ENCODE measurements around the gene CDC42EP2. TPM values are rescaled to one million over a fixed set of nuclear protein-coding genes. Genes with fewer than 3 reads are reported as not detected.

CDC42EP2 gene
- total and polyA plus RNA-seq, 2 experiments from 2014 or later = 32.1 to 37.9 TPM

DNA sequence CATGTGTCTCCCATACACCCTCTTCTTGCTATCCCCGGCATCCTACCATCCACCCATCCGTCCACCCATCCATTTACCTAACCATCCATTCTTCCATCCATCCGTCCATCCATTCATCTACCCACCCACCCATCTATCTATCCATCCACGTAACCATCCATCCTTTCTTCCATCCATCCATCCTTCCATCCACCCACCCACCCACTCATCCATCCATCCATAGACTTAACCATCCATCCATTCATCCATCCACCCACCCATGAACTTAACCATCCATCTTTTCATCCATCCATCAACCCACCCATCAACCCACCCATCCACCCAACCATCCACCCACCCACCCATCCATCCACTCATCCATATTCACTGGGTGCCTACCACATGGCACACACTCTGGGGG, 10.6 kb upstream of the CDC42EP2 start:
- no peak overlapping the region for H2AFZ ChIP-seq
- no peaks in the 10 kb centered on the region for H3K79me2 ChIP-seq (ENCODE audit: insufficient read depth)
- 88 to 99% methylated on average over 2 to 4 of the region's 4 CpGs for WGBS, 2 experiments (ENCODE audit: low coverage in 1 of 2, low lambda C conversion rate in 2 of 2, missing lambda C conversion rate in 2 of 2)
- in situ Hi-C loops (cut with MboI) = no loop called here
- no peaks in the 10 kb centered on the region for H3K9me3 ChIP-seq (ENCODE audit: low read depth)
- H3K36me3 ChIP-seq (ENCODE audit: low read depth) = no peaks in the 10 kb centered on the region
- H3K9ac ChIP-seq = no peak overlapping the region
- no peak overlapping the region for H3K27ac ChIP-seq
- 0 out of 2 replicates have a peak, but pooled peaks cover 1% of the 10 kb centered on the region for H3K4me1 ChIP-seq (ENCODE audit: insufficient read depth)
- H3K4me2 ChIP-seq (ENCODE audit: unreplicated experiment) = no peak overlapping the region
- H3K4me3 ChIP-seq = no peak overlapping the region
- H4K20me1 ChIP-seq (ENCODE audit: insufficient read depth) = no peaks in the 10 kb centered on the region
- DNase-seq = no peak
- H3K27me3 ChIP-seq (replicated peaks; ENCODE audit: insufficient read depth) = no peaks in the 10 kb centered on the region
- peaks cover 7% of the 10 kb centered on the region; the same call in 1 of the 2 replicates for H3F3A ChIP-seq (ENCODE audit: insufficient read depth)
- no peaks in the 10 kb centered on the region for H3K9me2 ChIP-seq (ENCODE audit: insufficient read depth)
- TF ChIP-seq EZH2 (IDR thresholded peaks at IDR 0.05; ENCODE audit: insufficient read depth, poor library complexity, severe bottlenecking) (no peak), EZH2phosphoT487 (IDR thresholded peaks at IDR 0.05; ENCODE audit: insufficient read depth, low read depth) (no peak)

DNA sequence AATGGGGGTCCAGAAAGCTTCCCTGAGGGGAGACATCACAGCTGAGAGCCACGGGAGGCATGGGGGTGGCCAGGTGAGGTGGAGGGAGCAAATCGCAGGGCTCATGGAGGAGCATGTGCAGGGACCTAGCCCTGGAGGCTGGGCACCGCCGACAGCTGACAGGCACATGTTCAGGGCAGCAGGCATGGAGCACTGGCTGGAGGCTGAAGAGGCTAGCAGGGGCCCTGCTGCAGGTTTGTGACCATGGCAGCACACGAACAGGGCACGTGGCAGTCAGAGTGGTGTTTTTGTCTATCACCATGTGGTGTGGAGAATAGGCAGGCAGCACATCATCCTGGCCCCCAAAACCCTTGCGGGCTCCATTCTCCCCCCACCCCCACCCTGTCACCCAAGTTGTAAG, 10.1 kb upstream of the CDC42EP2 start:
- Histone ChIP-seq H3K36me3 (ENCODE audit: low read depth) (no peaks in the 10 kb centered on the region), H3K4me3 (no peak overlapping the region), H3K4me1 (ENCODE audit: insufficient read depth) (no peaks in the 10 kb centered on the region), H3K27me3 (replicated peaks; ENCODE audit: insufficient read depth) (no peaks in the 10 kb centered on the region), H4K20me1 (ENCODE audit: insufficient read depth) (no peaks in the 10 kb centered on the region), H3K27ac (no peak overlapping the region), H3K9ac (no peak overlapping the region), H3K79me2 (ENCODE audit: insufficient read depth) (no peaks in the 10 kb centered on the region), H3K9me3 (ENCODE audit: low read depth) (no peaks in the 10 kb centered on the region), H3F3A (ENCODE audit: insufficient read depth) (peaks cover 7% of the 10 kb centered on the region; the same call in 1 of the 2 replicates), H3K9me2 (ENCODE audit: insufficient read depth) (no peaks in the 10 kb centered on the region), H3K4me2 (ENCODE audit: unreplicated experiment) (no peak overlapping the region), H2AFZ (no peak overlapping the region)
- WGBS, 2 experiments (ENCODE audit: low coverage in 1 of 2, low lambda C conversion rate in 2 of 2, missing lambda C conversion rate in 2 of 2) = 81 to 88% methylated on average over 7 of the region's 7 CpGs
- no peak for DNase-seq
- in situ Hi-C loops (cut with MboI) = no loop called here
- TF ChIP-seq EZH2phosphoT487 (IDR thresholded peaks at IDR 0.05; ENCODE audit: insufficient read depth, low read depth) = no peak
- no peak for TF ChIP-seq EZH2 (IDR thresholded peaks at IDR 0.05; ENCODE audit: insufficient read depth, poor library complexity, severe bottlenecking)

DNA sequence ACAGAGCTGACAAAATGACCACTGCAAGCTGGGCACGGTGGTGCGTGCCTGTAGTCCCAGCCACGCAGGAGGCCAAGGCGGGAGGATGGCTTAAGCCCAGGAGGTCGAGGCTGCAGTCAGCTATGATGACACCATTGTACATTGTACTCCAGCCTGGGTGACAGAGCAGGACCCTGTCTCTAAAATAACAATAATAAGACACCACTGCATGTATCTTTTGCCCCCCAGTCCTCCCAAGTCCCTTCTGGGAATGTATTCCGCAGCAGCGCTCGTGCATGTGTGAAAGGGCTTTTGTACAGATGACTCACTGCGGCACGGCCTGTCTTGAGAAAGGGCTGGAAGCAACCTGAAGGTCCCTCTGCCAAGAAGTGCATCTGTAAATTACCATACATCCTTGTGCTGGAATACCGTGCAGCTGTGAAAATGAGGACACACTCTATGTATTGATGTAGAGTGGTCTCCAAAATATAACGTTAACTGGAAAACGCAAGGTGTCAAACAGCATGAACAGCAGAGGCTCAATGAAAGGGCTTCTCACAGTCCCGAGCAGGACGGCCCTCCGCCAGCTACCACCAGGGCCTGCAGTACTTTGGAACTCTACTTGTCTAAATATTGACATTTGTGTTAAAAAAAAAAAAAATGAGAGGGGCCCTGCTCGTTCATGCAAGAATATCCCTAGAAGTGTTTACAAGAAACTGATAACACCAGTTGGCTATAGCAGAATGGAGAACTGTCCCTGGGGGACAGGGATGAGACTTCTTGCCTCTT, 9.0 kb upstream of the CDC42EP2 start:
- Histone ChIP-seq H3K9me3 (ENCODE audit: low read depth) (no peaks in the 10 kb centered on the region), H3K27ac (no peak overlapping the region), H3K27me3 (replicated peaks; ENCODE audit: insufficient read depth) (no peaks in the 10 kb centered on the region), H3K9ac (no peak overlapping the region), H3K4me3 (no peak overlapping the region), H3K4me1 (ENCODE audit: insufficient read depth) (no peaks in the 10 kb centered on the region), H3K4me2 (ENCODE audit: unreplicated experiment) (no peak overlapping the region), H2AFZ (no peak overlapping the region), H4K20me1 (ENCODE audit: insufficient read depth) (no peaks in the 10 kb centered on the region), H3F3A (ENCODE audit: insufficient read depth) (peaks cover 7% of the 10 kb centered on the region; the same call in 1 of the 2 replicates), H3K9me2 (ENCODE audit: insufficient read depth) (no peaks in the 10 kb centered on the region), H3K36me3 (ENCODE audit: low read depth) (no peaks in the 10 kb centered on the region), H3K79me2 (ENCODE audit: insufficient read depth) (no peaks in the 10 kb centered on the region)
- WGBS, 2 experiments (ENCODE audit: low coverage in 1 of 2, low lambda C conversion rate in 2 of 2, missing lambda C conversion rate in 2 of 2) = 83 to 87% methylated on average over 17 of the region's 17 CpGs
- DNase-seq = no peak
- in situ Hi-C loops (cut with MboI) = no loop called here
- no peak for TF ChIP-seq EZH2phosphoT487 (IDR thresholded peaks at IDR 0.05; ENCODE audit: insufficient read depth, low read depth)
- TF ChIP-seq EZH2 (IDR thresholded peaks at IDR 0.05; ENCODE audit: insufficient read depth, poor library complexity, severe bottlenecking) = no peak

DNA sequence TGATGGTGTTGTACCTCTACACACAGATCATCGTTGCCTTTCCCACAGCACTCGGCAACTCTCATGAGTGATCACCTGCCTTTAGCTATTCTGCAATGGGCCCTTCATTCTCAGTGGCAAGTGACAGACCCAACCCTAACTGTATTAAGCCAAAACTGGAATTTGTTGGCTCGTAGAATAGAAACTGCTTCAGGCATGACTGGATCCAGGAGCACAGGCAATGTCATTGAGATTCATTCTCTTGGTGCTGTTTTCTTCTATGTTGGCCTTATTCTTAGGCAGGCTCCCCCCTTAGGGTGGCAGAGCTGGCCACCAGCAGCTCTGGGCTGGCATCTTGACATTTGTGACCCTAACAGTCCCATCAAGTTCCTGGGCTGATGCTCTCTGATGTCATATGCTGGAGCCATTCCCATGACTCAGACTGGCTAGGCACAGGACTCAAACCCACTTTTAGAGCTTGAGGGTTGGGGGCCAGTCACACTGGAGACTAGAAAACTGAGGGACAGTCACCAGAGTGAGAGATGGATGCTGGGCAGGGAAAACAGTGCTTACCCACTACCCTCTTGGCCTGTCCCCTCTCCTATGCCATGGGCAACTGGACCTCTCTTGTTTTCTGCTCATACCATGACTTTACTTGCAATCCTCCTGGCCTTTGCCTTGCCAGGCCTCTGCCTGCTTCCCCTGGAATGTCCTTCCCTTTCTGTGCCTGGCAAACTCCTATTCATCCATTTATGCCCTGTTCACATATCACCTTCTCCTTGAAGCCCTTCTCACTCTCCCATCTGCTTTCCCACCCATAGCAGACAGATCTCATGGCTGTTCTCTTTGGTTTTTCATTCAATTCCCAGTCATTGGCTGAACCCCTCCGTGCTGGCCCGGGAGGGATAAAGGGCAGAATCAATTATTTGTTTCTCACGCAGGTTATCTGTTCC, 7.1 kb upstream of the CDC42EP2 start:
- Histone ChIP-seq H3K27me3 (replicated peaks; ENCODE audit: insufficient read depth) (no peaks in the 10 kb centered on the region), H3K9ac (no peak overlapping the region), H3K4me2 (ENCODE audit: unreplicated experiment) (no peak overlapping the region), H3K9me3 (ENCODE audit: low read depth) (no peaks in the 10 kb centered on the region), H4K20me1 (ENCODE audit: insufficient read depth) (no peaks in the 10 kb centered on the region), H3K9me2 (ENCODE audit: insufficient read depth) (no peaks in the 10 kb centered on the region), H3K27ac (no peak overlapping the region), H3K4me3 (no peak overlapping the region), H3F3A (ENCODE audit: insufficient read depth) (peaks cover 7% of the 10 kb centered on the region; the same call in 1 of the 2 replicates), H3K36me3 (ENCODE audit: low read depth) (no peaks in the 10 kb centered on the region), H2AFZ (no peak overlapping the region), H3K79me2 (ENCODE audit: insufficient read depth) (0 out of 2 replicates have a peak, but pooled peaks cover under 1% of the 10 kb centered on the region), H3K4me1 (ENCODE audit: insufficient read depth) (no peaks in the 10 kb centered on the region)
- TF ChIP-seq EZH2 (IDR thresholded peaks at IDR 0.05; ENCODE audit: insufficient read depth, poor library complexity, severe bottlenecking) (no peak), EZH2phosphoT487 (IDR thresholded peaks at IDR 0.05; ENCODE audit: insufficient read depth, low read depth) (no peak)
- peak; percentile 35 for DNase-seq
- WGBS, 2 experiments (ENCODE audit: low coverage in 1 of 2, low lambda C conversion rate in 2 of 2, missing lambda C conversion rate in 2 of 2) = 91 to 93% methylated on average over 6 of the region's 6 CpGs
- in situ Hi-C loops (cut with MboI) = no loop called here
